ENCODE data around the gene SECISBP2.
A peak's percentile ranks its signal among the peaks of the same experiment; 100 is the strongest.
"Not testable (repeated sequence)": the region's sequence is repeated elsewhere in the genome, so short reads cannot be mapped to it uniquely, and the experiment has no call there.

Gene SECISBP2

GRCh38 chr9:89359751-89360261 lies 41.5 kb downstream of the SECISBP2 start:
- intact Hi-C loops (cut with DNase I), result no loop called here
- DNase-seq, result peak in 7 of 42 donors; percentile 6 to 51 (median 13)

DNA sequence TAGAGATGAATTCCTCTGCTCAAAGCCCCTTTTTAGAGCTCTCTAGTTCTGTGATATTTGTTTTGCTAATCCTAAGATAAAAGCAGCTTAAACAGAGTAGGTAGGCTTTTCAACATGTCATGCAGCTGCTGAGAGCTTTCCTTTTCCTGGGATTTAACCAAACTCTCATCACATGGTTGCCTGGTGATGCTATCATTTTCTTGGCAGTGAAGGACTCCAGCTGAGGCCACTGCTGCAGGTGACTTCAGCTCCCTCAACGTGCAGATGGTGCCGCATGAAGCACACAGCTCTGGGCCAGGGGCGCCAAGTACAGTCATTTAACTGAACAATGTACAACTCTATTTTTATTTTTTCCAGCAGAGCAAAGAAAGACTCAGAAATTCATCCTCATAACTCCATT lies 42.2 kb downstream of the SECISBP2 start:
- DNase-seq, result peak in 10 of 42 donors; percentile 8 to 51 (median 20)
- intact Hi-C loops (cut with DNase I), result no loop called here

DNA sequence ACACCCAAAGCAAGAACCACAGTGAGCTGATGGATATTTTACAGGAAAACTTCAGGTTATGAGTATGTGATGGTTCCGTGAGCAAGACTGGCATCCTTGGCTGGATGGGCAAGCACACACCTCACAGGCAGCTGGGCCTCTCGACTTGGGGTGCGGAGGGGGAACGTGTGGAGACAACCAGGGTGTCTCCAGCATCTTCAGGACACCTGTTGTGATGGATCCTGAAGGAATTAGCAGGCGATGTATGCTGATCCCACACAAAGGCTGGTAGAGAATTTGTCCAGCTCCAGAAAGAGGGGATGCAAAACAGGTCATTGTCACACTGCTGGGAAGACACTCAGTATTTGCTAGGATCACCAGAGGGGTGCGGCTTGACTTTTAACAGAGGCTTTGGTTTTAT lies 42.7 kb downstream of the SECISBP2 start:
- DNase-seq, result peak in 8 of 42 donors; percentile 2 to 40 (median 8)
- intact Hi-C loops (cut with DNase I), result no loop called here

DNA sequence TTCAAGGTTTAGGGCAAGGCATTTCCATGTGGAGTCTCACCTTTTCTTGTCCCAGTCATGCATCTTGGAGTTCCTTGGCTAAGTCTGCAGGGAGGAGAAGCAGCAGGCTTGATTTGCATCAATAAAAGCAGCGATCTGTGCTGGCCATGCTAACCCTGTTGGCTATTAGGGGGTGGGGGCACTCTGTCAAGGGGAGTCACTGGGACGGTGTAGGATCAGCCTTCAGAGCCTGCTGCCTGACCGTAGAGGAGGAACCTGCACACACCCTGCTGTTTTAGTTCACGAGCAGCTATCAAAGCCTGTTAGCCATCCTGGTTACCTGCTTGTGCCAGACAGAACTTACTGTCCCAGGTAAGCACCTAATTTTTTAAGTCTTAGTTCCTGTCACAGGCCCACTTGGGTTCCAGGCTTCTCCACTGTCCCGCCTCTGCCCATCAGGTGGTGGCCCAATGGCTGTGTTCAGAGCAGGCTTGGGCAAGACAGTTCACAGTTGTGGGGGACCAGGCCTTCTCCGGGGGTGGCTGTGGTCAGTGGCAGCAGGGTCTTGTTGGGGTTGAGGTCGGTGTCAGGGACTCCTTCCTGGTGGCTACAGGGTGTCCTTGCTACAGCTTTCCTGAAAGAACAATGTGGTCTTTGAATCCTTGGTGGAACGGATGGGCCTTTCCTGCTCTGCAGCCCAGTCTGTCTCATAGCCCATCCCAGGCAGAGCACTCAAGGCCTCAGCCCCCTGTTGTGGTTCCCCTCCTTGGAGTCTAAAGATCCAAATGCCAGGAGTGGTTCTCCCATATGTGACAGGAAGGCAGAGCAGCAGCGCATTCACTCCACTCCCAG lies 43.7 kb downstream of the SECISBP2 start:
- intact Hi-C loops (cut with DNase I), result no loop called here
- peak in 7 of 42 donors; percentile 8 to 39 (median 11) for DNase-seq

DNA sequence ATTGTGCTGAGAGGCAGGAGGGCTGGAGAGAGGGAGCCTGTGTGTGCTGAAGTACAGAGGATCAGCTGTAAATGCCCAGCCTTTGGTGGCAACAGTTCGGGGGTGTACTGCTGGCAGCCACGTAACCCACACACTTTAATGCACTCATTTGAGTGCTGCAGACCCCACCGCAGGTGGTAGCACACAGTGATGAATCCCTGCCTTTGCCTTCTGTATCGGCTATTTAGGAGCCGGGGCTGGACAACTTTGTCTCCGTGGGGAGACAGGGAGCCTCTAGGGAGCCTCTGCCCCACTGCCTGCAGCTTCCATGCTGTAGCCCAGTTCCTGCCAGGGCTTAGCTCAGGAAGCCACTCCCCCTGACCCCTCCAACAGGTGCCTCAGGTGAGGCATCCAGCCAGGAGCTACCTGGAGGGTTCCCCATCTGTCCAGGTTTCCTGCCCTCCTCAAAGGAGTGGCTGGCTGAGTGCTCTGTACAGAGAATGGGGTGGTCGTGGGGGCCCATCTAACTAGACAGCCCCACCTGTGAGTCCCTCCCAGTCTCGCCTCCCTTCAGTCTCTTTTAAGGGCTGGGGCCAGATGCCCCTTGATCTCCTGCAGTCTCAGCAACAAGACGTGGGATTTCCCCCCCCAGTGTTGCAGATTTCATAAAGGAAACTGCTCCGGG lies 44.5 kb downstream of the SECISBP2 start:
- peak in 5 of 42 donors; percentile 6 to 36 (median 15) for DNase-seq
- intact Hi-C loops (cut with DNase I), result no loop called here

- DNase-seq, result peak in 3 of 42 donors; percentile 1 to 7 (median 7)
- intact Hi-C loops (cut with DNase I), result no loop called here
Measured at GRCh38 chr9:89363311-89363670, 45.0 kb downstream of the SECISBP2 start.

DNA sequence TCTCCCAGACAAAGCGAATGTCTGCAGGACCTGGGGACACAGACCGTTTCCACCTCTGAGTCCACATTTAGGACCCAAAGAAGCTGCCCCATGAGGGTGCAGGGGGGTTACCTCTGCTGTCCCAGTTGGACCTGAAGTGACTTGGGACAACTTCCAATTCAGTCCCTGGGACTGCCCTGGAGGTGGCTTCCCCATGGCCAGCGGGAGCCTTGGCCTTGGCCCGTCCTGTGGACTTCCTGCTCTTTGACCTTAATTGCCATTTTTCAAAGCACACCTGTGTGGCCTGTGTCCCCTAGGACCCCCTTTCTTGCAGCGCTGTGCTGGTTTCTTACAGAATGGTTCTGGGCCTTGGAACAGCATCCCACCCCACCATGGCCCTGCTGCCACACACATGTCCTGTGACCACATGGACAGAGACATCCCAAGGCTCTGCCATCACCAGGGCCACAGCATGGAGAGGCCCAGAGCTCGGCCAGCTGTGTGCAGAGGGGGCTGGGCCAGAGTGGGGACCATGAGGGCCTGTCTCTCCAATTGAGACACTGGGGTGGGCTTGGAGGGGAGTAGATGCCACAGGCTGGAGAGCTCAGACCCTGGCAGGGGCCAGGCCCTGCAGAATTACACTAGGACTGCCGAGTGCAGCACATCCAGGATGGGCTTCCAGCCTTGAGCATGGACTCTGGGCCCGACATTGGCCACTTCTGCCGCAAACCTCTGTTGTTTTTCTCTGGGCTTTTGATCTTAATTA lies 45.8 kb downstream of the SECISBP2 start:
- DNase-seq, result peak in 3 of 42 donors; percentile 9 to 42 (median 25)
- intact Hi-C loops (cut with DNase I), result no loop called here

DNA sequence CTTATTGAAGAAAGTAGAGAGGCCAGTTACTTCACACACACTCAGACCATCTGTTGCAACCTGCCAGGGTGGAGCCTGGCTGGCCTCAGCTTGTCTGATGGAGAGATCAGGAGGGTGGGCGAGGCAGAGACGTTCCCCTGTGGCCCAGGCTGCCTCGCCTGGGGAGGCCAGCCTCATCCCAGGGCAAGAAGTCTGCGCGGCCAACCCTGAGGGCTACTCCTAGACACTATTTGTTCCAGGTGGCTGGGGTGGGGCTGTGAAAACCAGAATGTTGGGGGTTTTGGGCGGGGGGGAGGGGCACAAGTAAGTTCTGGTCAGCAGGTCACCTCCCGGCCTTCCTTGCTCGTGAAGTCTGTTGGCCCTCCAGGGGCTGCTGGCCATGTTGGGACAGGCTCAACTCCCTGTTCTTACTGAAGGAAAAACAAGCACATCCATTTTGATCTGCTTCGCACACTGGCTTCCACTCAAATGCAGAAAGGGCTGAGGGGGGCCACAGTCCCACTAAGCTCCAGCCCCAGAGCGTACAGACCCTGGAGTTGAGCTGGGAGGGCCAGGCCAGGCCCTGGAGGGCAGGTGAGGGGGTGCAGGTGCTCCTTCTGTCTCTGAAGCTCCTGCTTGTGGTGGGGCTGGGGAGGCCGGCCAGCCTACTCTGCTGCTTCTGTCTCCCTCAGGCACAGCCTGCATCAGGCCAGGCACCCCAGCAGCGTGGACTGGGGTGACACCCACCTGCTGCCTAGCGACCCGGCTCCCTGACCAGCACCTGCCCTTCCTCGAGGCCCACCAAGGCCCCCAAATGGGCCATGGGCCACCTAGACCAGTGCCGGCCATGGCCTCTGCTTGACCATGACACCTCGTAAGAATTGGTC lies 46.6 kb downstream of the SECISBP2 start:
- DNase-seq, result peak in 3 of 42 donors; percentile 21 to 35 (median 21)
- intact Hi-C loops (cut with DNase I), result no loop called here

- intact Hi-C loops (cut with DNase I), result no loop called here
- peak in 2 of 42 donors; percentile 10 to 15 for DNase-seq
Measured at GRCh38 chr9:89365532-89365912, 47.2 kb downstream of the SECISBP2 start.

- peak in 1 of 42 donors; percentile 15 for DNase-seq
- intact Hi-C loops (cut with DNase I), result no loop called here
Measured at GRCh38 chr9:89366711-89367110, 48.4 kb downstream of the SECISBP2 start.

DNA sequence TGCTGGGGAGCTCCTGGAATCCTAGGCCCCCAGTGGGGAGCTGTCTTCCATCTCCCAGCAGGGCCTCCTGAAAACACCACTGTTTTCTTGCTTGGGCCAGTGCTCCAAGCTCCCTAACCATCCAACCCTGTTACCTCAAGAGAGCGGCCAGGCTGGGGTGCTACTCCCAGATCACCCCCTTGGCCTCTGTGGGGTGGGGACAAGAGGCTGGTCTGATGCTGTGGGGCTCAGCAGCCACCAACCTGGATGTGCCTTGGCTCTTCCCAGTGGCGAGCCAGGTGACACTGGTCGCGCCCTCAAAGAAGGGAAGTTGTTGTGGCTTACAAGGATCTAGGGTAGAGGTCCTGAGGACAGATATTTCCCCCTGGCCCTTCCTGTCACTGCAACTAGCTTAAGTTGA lies 49.0 kb downstream of the SECISBP2 start:
- DNase-seq, result peak in 1 of 42 donors; percentile 20
- intact Hi-C loops (cut with DNase I), result no loop called here

GRCh38 chr9:89367726-89368437 lies 49.6 kb downstream of the SECISBP2 start:
- intact Hi-C loops (cut with DNase I), result no loop called here
- no peak for DNase-seq

DNA sequence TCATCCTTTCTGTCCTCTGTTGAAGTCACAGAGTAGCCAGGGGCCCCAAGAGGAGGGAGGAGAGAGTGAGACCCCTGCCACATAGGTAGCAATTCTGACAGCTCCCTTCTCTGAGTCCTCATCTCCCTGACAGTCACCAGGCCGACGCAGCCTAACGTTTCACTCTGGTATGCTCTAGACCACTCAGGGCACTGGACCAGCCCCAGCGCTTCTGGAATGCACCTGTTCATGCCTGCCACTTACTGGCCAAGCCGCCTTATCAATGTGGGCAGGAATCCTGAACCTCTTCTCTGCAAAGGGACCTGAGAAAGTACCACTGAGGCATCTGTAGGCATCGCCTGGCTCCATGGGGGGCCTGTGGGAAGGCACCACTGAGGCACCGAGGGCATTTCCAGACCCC lies 50.2 kb downstream of the SECISBP2 start:
- intact Hi-C loops (cut with DNase I), result no loop called here
- no peak for DNase-seq

GRCh38 chr9:89368978-89369377 lies 50.7 kb downstream of the SECISBP2 start:
- no peak for DNase-seq
- intact Hi-C loops (cut with DNase I), result no loop called here

DNA sequence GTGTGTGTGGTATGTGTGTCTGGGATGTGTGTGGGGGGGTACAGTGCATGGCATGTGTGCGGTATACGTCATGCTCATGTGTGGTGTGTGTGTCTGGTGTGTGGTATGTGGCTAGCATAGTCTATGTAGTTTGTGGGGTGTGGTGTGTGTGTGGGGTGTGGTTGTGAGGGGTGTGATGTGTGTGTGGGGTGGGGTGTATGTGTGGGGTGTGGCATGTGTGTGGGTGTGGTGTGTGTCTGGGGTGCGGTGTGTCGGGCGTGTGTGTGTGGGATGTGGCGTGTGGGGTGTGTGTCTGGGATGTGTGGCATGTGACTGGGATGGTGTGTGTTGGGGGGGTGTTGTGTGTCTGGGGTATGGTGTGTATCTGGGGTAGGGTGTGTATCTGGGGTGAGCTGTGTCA lies 52.3 kb downstream of the SECISBP2 start:
- intact Hi-C loops (cut with DNase I), result no loop called here
- DNase-seq, result no peak

DNA sequence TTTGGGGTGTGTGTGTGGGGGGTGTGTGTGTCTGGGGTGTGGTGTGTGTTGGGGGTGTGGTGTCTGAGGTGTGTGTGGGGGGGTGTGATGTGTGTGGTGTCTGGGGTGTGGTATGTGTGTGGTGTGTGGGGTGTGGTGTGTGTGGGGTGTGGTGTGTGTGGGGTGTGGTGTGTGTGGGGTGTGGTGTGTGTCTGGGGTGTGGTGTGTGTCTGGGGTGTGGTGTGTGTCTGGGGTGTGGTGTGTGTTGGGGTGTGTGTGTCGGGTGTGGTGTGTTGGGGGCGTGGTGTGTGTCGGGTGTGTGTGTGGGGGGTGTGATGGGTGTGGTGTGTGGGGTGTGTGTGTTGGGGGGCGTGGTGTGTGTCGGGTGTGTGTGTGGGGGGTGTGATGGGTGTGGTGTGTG lies 53.5 kb downstream of the SECISBP2 start:
- intact Hi-C loops (cut with DNase I), result not testable (repeated sequence)
- peak in 1 of 42 donors; percentile 21 for DNase-seq

DNA sequence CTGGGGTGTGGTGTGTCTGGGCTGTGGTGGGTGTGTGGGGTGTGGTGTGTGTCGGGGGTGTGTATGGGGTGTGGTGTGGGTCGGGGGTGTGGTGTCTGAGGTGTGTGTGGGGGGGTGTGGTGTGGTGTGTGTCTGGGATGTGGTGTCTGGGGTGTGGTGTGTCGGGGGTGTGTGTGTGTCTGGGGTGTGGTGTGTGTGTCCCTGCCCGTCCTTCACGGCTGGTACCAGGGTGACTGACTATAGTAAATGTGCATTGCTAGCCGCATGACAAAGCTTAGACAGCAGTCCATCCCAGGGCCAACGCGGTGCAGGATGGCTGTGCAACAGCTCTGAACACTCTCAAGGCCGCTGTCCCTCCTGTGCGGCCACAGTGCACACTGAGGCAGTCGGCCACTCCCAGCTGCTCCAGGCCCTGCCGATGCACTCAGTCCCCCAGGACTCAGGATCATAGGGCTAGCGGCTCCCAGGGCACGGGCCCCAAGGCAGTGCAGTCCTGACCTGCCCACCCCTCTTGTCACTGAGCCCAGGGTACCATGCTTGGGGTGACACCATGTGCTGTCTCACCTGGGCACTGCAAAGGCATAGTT lies 54.0 kb downstream of the SECISBP2 start:
- peak in 2 of 42 donors; percentile 21 to 51 for DNase-seq
- intact Hi-C loops (cut with DNase I), result no loop called here

GRCh38 chr9:89372979-89373378 lies 54.7 kb downstream of the SECISBP2 start:
- no peak for DNase-seq
- intact Hi-C loops (cut with DNase I), result no loop called here
